ENCODE measurements around the gene KCNAB1.

DNA sequence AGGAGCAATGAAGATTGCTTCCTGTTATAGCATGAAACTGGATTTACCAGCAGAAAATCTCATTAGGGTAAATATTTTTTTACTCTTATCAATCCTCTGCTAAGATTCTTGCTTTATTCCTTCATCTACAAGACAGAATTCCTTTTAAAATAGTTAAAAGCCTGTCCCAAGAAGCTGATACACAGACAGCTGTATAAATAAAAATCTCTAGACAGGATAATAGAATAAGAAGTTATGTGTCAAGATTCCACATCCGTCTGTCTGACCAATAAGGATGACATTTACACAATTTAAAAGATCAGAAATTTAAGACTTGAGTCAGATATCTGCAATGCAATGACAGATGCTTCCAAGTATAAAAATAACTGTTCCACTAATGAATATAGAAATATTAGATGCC lies 376.9 kb downstream of the KCNAB1 start:
- TF ChIP-seq HDGF (IDR thresholded peaks at IDR 0.05), result no peak
- TF ChIP-seq EZH2 (IDR thresholded peaks at IDR 0.05; ENCODE audit: borderline replicate concordance, control insufficient read depth, low read depth, low read length), result no peak
- TF ChIP-seq, protein P1, sequence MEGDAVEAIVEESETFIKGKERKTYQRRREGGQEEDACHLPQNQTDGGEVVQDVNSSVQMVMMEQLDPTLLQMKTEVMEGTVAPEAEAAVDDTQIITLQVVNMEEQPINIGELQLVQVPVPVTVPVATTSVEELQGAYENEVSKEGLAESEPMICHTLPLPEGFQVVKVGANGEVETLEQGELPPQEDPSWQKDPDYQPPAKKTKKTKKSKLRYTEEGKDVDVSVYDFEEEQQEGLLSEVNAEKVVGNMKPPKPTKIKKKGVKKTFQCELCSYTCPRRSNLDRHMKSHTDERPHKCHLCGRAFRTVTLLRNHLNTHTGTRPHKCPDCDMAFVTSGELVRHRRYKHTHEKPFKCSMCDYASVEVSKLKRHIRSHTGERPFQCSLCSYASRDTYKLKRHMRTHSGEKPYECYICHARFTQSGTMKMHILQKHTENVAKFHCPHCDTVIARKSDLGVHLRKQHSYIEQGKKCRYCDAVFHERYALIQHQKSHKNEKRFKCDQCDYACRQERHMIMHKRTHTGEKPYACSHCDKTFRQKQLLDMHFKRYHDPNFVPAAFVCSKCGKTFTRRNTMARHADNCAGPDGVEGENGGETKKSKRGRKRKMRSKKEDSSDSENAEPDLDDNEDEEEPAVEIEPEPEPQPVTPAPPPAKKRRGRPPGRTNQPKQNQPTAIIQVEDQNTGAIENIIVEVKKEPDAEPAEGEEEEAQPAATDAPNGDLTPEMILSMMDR (IDR thresholded peaks at IDR 0.05 in 2 of 3, conservative IDR thresholded peaks at IDR 0.05 in 1 of 3; ENCODE audit: control insufficient read depth in 2 of 3, extremely low read depth in 1 of 3, insufficient read depth in 1 of 3, low read depth in 3 of 3, low read length in 3 of 3), result no peak
- no peak for TF ChIP-seq SMARCA5 (IDR thresholded peaks at IDR 0.05)
- TF ChIP-seq, protein P2, sequence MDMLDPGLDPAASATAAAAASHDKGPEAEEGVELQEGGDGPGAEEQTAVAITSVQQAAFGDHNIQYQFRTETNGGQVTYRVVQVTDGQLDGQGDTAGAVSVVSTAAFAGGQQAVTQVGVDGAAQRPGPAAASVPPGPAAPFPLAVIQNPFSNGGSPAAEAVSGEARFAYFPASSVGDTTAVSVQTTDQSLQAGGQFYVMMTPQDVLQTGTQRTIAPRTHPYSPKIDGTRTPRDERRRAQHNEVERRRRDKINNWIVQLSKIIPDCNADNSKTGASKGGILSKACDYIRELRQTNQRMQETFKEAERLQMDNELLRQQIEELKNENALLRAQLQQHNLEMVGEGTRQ (IDR thresholded peaks at IDR 0.05; ENCODE audit: borderline replicate concordance, low read depth, low read length), result no peak
- TF ChIP-seq POLR2AphosphoS5 (IDR thresholded peaks at IDR 0.05; ENCODE audit: low read length), result no peak
- no peak for TF ChIP-seq SMAD5 (IDR thresholded peaks at IDR 0.05; ENCODE audit: low read depth)
- TF ChIP-seq, protein P3, sequence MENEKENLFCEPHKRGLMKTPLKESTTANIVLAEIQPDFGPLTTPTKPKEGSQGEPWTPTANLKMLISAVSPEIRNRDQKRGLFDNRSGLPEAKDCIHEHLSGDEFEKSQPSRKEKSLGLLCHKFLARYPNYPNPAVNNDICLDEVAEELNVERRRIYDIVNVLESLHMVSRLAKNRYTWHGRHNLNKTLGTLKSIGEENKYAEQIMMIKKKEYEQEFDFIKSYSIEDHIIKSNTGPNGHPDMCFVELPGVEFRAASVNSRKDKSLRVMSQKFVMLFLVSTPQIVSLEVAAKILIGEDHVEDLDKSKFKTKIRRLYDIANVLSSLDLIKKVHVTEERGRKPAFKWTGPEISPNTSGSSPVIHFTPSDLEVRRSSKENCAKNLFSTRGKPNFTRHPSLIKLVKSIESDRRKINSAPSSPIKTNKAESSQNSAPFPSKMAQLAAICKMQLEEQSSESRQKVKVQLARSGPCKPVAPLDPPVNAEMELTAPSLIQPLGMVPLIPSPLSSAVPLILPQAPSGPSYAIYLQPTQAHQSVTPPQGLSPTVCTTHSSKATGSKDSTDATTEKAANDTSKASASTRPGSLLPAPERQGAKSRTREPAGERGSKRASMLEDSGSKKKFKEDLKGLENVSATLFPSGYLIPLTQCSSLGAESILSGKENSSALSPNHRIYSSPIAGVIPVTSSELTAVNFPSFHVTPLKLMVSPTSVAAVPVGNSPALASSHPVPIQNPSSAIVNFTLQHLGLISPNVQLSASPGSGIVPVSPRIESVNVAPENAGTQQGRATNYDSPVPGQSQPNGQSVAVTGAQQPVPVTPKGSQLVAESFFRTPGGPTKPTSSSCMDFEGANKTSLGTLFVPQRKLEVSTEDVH (IDR thresholded peaks at IDR 0.05; ENCODE audit: low read depth, partially characterized antibody), result no peak
- no peak for TF ChIP-seq MAX (IDR thresholded peaks at IDR 0.05; ENCODE audit: low read depth, low read length)
- TF ChIP-seq TBL1XR1 (IDR thresholded peaks at IDR 0.05; ENCODE audit: low read depth, low read length), result no peak
- TF ChIP-seq ZNF622 (IDR thresholded peaks at IDR 0.05), result no peak
- no peak for TF ChIP-seq ZNF274 (IDR thresholded peaks at IDR 0.05; ENCODE audit: insufficient read depth, insufficient read length)
- TF ChIP-seq ZNF384 (IDR thresholded peaks at IDR 0.05; ENCODE audit: borderline replicate concordance, low read depth, low read length), result no peak
- TF ChIP-seq FOS (IDR thresholded peaks at IDR 0.05; ENCODE audit: borderline replicate concordance, extremely low read depth, insufficient read length), result no peak
